Neural progenitor cell (in vitro differentiated cells): ENCODE results near the gene AFF3. TPM values are rescaled to one million over a fixed set of nuclear protein-coding genes. Genes with fewer than 3 reads are reported as not detected.

Experiments used
- DNase-seq: peaks from one replicate; pipeline ENCODE4 v3.0.0-alpha.2; 2016; ENCODE audit warnings: low spot score
- H2AFZ ChIP-seq: fragments of 200-600 bp; sonication (generic); replicated peaks from 2 replicates; pipeline ENCODE4 v1.6.1; 2016; ENCODE audit warnings: antibody characterized with exemption
- H3F3A ChIP-seq: fragments of 200-600 bp; sonication (generic); 2 replicates; pipeline ENCODE4 v1.6.1; 2016; ENCODE audit warnings: antibody characterized with exemption, low read depth
- H3K27ac ChIP-seq: fragments of 200-600 bp; sonication (generic); 2 replicates; pipeline ENCODE4 v1.5.1; 2016; ENCODE audit warnings: mild to moderate bottlenecking
- H3K27me3 ChIP-seq: fragments of 200-600 bp; sonication (generic); 2 replicates; pipeline ENCODE4 v1.6.1; 2016; ENCODE audit warnings: mild to moderate bottlenecking, moderate library complexity
- H3K36me3 ChIP-seq: fragments of 200-600 bp; sonication (generic); 2 replicates; pipeline ENCODE4 v1.5.1; 2016
- H3K4me1 ChIP-seq: fragments of 200-600 bp; sonication (generic); 2 replicates; pipeline ENCODE4 v1.6.1; 2016; ENCODE audit warnings: mixed run types
- H3K4me2 ChIP-seq: fragments of 200-600 bp; sonication (generic); 2 replicates; pipeline ENCODE4 v1.6.1; 2016
- H3K4me3 ChIP-seq: fragments of 200-600 bp; sonication (generic); 2 replicates; pipeline ENCODE4 v1.5.1; 2016
- H3K79me2 ChIP-seq: fragments of 200-600 bp; sonication (generic); 2 replicates; pipeline ENCODE4 v1.6.1; 2016; ENCODE audit warnings: low read depth
- H3K9ac ChIP-seq: fragments of 200-600 bp; sonication (generic); 2 replicates; pipeline ENCODE4 v1.6.1; 2016
- H3K9me3 ChIP-seq: fragments of 200-600 bp; sonication (generic); 2 replicates; pipeline ENCODE4 v1.5.1; 2016; ENCODE audit warnings: low read depth
- H4K20me1 ChIP-seq: fragments of 200-600 bp; sonication (generic); 2 replicates; pipeline ENCODE4 v1.6.1; 2016; ENCODE audit warnings: low read depth
- H3K27ac Mint-ChIP-seq: 3 replicates; pipeline ENCODE4 v1.8.0; 2021; ENCODE audit warnings: mixed read lengths
- H3K27me3 Mint-ChIP-seq: 2 replicates; pipeline ENCODE4 v1.8.0; 2022; ENCODE audit warnings: low read depth, mild to moderate bottlenecking, inconsistent platforms, moderate library complexity, mixed read lengths; ENCODE audit not compliant: insufficient read depth
- H3K36me3 Mint-ChIP-seq: 3 replicates; pipeline ENCODE4 v1.8.0; 2021; ENCODE audit warnings: mixed read lengths
- H3K4me1 Mint-ChIP-seq: 3 replicates; pipeline ENCODE4 v1.8.0; 2021; ENCODE audit warnings: mixed read lengths
- H3K4me3 Mint-ChIP-seq: 3 replicates; pipeline ENCODE4 v1.8.0; 2021; ENCODE audit warnings: mild to moderate bottlenecking, moderate library complexity, mixed read lengths
- H3K9me3 Mint-ChIP-seq: 3 replicates; pipeline ENCODE4 v1.8.0; 2020; ENCODE audit warnings: mixed read lengths
- EZH2 ChIP-seq: fragments of 200-600 bp; sonication (generic); IDR thresholded peaks from 2 replicates; pipeline ENCODE4 v1.6.1; 2017; ENCODE audit warnings: antibody characterized with exemption, mild to moderate bottlenecking, moderate library complexity
- EZH2phosphoT487 ChIP-seq: fragments of 200-600 bp; sonication (generic); IDR thresholded peaks from 2 replicates; pipeline ENCODE4 v1.6.1; 2017; ENCODE audit warnings: antibody characterized with exemption
- total RNA-seq: library from RNA; depleted of rRNA; stranded (reverse); fragments of >200 nt; gene quantifications from 2 replicates; pipeline ENCODE4 v1.2.3, GENCODE V29; 2015; ENCODE audit warnings: low replicate concordance
- TF ChIP-seq, protein P1 (sequence below): fragments of 200-600 bp; sonication (generic); IDR thresholded peaks from 2 replicates; pipeline ENCODE4 v1.5.1; 2017; ENCODE audit warnings: antibody characterized with exemption, mild to moderate bottlenecking

AFF3 gene
- total RNA-seq, 1 donor from 2014 or later: 0.26 TPM

- no peaks in the 10 kb centered on the region for H4K20me1 ChIP-seq
- H3K9ac ChIP-seq: no peak overlapping the region
- no peak overlapping the region for H3K27ac Mint-ChIP-seq
- H3K36me3 ChIP-seq: no peaks in the 10 kb centered on the region
- no peaks in the 10 kb centered on the region for H3K9me3 ChIP-seq
- no peak overlapping the region for H3K4me2 ChIP-seq
- TF ChIP-seq, protein P1, sequence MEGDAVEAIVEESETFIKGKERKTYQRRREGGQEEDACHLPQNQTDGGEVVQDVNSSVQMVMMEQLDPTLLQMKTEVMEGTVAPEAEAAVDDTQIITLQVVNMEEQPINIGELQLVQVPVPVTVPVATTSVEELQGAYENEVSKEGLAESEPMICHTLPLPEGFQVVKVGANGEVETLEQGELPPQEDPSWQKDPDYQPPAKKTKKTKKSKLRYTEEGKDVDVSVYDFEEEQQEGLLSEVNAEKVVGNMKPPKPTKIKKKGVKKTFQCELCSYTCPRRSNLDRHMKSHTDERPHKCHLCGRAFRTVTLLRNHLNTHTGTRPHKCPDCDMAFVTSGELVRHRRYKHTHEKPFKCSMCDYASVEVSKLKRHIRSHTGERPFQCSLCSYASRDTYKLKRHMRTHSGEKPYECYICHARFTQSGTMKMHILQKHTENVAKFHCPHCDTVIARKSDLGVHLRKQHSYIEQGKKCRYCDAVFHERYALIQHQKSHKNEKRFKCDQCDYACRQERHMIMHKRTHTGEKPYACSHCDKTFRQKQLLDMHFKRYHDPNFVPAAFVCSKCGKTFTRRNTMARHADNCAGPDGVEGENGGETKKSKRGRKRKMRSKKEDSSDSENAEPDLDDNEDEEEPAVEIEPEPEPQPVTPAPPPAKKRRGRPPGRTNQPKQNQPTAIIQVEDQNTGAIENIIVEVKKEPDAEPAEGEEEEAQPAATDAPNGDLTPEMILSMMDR: no peak
- no peak for TF ChIP-seq EZH2
- TF ChIP-seq EZH2phosphoT487: no peak
- no peaks in the 10 kb centered on the region for H3K79me2 ChIP-seq
- H3K4me3 ChIP-seq: no peak overlapping the region
- no peaks in the 10 kb centered on the region for H3K4me1 Mint-ChIP-seq
- H2AFZ ChIP-seq: no peak overlapping the region
- no peaks in the 10 kb centered on the region for H3K27me3 ChIP-seq
- no peaks in the 10 kb centered on the region for H3K4me1 ChIP-seq
- H3K27ac ChIP-seq: no peak overlapping the region
- no peak overlapping the region for H3K4me3 Mint-ChIP-seq
- DNase-seq: no peak
- peaks cover 12% of the 10 kb centered on the region for H3K9me3 Mint-ChIP-seq
- H3K27me3 Mint-ChIP-seq: no peaks in the 10 kb centered on the region
- H3F3A ChIP-seq: no peaks in the 10 kb centered on the region
- H3K36me3 Mint-ChIP-seq: no peaks in the 10 kb centered on the region
These were observed 220.5 kb downstream of the AFF3 start for GRCh38 chr2:99921903-99922302.

DNA sequence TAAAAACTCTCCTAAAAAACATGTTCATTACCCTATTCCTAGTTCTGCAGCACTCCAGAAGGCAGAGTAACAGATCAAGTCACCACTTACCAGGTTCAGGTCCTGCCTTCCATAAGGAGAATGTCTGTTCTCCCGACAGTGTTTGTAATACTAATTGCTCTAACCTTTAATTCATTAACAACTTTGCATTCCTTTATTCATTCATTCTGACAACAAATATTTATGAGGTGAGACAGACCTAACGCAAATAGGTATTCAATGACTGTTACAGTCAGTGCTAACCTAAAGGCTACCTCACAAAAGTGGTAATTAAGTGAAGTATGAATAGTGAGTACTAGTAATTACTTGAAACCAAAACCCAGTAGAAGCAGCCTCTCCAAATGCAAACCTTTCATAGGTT, 224.0 kb downstream of the AFF3 start:
- H4K20me1 ChIP-seq: no peaks in the 10 kb centered on the region
- DNase-seq: no peak
- H3K4me1 Mint-ChIP-seq: no peaks in the 10 kb centered on the region
- H3K4me3 Mint-ChIP-seq: no peak overlapping the region
- H3K27me3 ChIP-seq: no peaks in the 10 kb centered on the region
- H3K27ac Mint-ChIP-seq: no peak overlapping the region
- peaks cover 2% of the 10 kb centered on the region for H3K36me3 Mint-ChIP-seq
- H3K4me2 ChIP-seq: no peak overlapping the region
- no peaks in the 10 kb centered on the region for H3K9me3 ChIP-seq
- TF ChIP-seq, protein P1: no peak
- no peak for TF ChIP-seq EZH2phosphoT487
- TF ChIP-seq EZH2: no peak
- H3K4me1 ChIP-seq: no peaks in the 10 kb centered on the region
- H3K27ac ChIP-seq: no peak overlapping the region
- H3K9ac ChIP-seq: no peak overlapping the region
- no peaks in the 10 kb centered on the region for H3K27me3 Mint-ChIP-seq
- no peak overlapping the region for H3K4me3 ChIP-seq
- H3F3A ChIP-seq: no peaks in the 10 kb centered on the region
- no peaks in the 10 kb centered on the region for H3K36me3 ChIP-seq
- H3K79me2 ChIP-seq: no peaks in the 10 kb centered on the region
- no peak overlapping the region for H2AFZ ChIP-seq
- H3K9me3 Mint-ChIP-seq: peaks cover 12% of the 10 kb centered on the region

DNA sequence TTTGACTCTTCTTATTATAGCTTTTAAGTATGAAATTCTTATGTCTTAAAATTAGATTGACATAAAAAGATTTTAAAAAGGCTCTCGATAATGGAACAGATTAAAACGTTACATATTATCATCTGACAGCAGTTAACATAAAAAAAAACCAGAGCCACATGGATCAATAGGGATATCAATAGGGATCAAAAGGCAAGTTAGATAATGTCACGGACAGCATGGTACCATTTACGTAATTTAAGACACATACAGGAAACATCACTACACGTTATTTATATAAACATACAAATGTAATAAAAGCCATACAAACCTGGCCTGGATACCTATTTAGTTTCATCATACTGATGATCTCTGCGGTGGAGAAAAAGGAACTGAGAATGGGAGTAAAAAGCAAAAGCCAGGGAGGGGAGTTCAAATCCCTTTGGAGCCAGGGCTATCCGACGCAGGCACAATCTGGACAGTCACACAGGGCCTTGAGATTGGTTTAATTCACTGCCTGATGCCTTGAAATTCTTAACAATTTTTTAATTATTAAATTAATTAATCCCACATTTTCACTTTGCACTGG, 227.2 kb downstream of the AFF3 start:
- Mint-ChIP-seq H3K27me3 (no peaks in the 10 kb centered on the region), H3K36me3 (peaks cover 2% of the 10 kb centered on the region), H3K27ac (no peak overlapping the region), H3K9me3 (peaks cover 1% of the 10 kb centered on the region), H3K4me1 (no peaks in the 10 kb centered on the region), H3K4me3 (no peak overlapping the region)
- H2AFZ ChIP-seq: no peak overlapping the region
- TF ChIP-seq EZH2phosphoT487 (no peak), EZH2 (no peak)
- TF ChIP-seq, protein P1: no peak
- H3K36me3 ChIP-seq: no peaks in the 10 kb centered on the region
- no peak overlapping the region for H3K4me2 ChIP-seq
- H3K27ac ChIP-seq: no peak overlapping the region
- H3K4me1 ChIP-seq: no peaks in the 10 kb centered on the region
- H4K20me1 ChIP-seq: no peaks in the 10 kb centered on the region
- no peaks in the 10 kb centered on the region for H3F3A ChIP-seq
- no peak overlapping the region for H3K4me3 ChIP-seq
- H3K79me2 ChIP-seq: no peaks in the 10 kb centered on the region
- H3K27me3 ChIP-seq: no peaks in the 10 kb centered on the region
- no peak for DNase-seq
- no peak overlapping the region for H3K9ac ChIP-seq
- no peaks in the 10 kb centered on the region for H3K9me3 ChIP-seq
